IPS-20b (cell line): Measurements from ENCODE around the gene KDELR1.
A peak's percentile ranks its signal among the peaks of the same experiment; 100 is the strongest.

Experiments used
- H3K27ac ChIP-seq: one replicate; pipeline ENCODE4 v1.5.1; 2013; ENCODE audit warnings: low read length
- H3K27me3 ChIP-seq: 2 replicates; pipeline ENCODE4 v1.6.1; 2013; ENCODE audit warnings: mild to moderate bottlenecking, low read length, inconsistent platforms; ENCODE audit not compliant: insufficient read depth
- H3K36me3 ChIP-seq: 2 replicates; pipeline ENCODE4 v1.6.1; 2013; ENCODE audit warnings: low read depth, mild to moderate bottlenecking, inconsistent platforms, low read length, moderate library complexity; ENCODE audit not compliant: insufficient read depth
- H3K4me1 ChIP-seq: 2 replicates; pipeline ENCODE4 v1.6.1; 2013; ENCODE audit warnings: mild to moderate bottlenecking, control low read depth, inconsistent platforms, low read length, moderate library complexity; ENCODE audit not compliant: insufficient read depth
- H3K4me3 ChIP-seq: 2 replicates; pipeline ENCODE4 v1.5.1; 2013; ENCODE audit warnings: mild to moderate bottlenecking, low read length, inconsistent platforms
- H3K9ac ChIP-seq: 2 replicates; pipeline ENCODE4 v1.6.1; 2013; ENCODE audit warnings: low read depth, mild to moderate bottlenecking, inconsistent platforms, low read length, moderate library complexity
- H3K9me3 ChIP-seq: 2 replicates; pipeline ENCODE4 v1.6.1; 2013; ENCODE audit warnings: mild to moderate bottlenecking, low read depth, low read length, inconsistent platforms; ENCODE audit not compliant: insufficient read depth

Gene KDELR1

GRCh38 chr19:48333467-48334384 lies 57.6 kb downstream of the KDELR1 start:
- H3K4me3 ChIP-seq: peak overlapping the region; percentile 67
- peak overlapping the region; percentile 73; the same call in 1 of the 2 replicates for H3K9ac ChIP-seq
- peaks cover 8% of the 10 kb centered on the region; the same call in 1 of the 2 replicates for H3K4me1 ChIP-seq
- H3K27me3 ChIP-seq: peaks cover 8% of the 10 kb centered on the region; the same call in 1 of the 2 replicates
- H3K36me3 ChIP-seq: no peaks in the 10 kb centered on the region
- no peak overlapping the region for H3K27ac ChIP-seq
- no peaks in the 10 kb centered on the region; the same call in 1 of the 2 replicates for H3K9me3 ChIP-seq

- Histone ChIP-seq H3K4me3 (peak overlapping the region; percentile 67), H3K9me3 (no peaks in the 10 kb centered on the region; the same call in 1 of the 2 replicates), H3K9ac (peak overlapping the region; percentile 56; the same call in 1 of the 2 replicates), H3K27ac (no peak overlapping the region), H3K4me1 (peaks cover 8% of the 10 kb centered on the region; the same call in 1 of the 2 replicates), H3K36me3 (no peaks in the 10 kb centered on the region), H3K27me3 (peaks cover 8% of the 10 kb centered on the region; the same call in 1 of the 2 replicates)
These were observed 58.5 kb downstream of the KDELR1 start for GRCh38 chr19:48332662-48333466.
